Heart left ventricle (tissue), 13 donors: ENCODE measurements around the gene MB.

Experiments
- POLR2A ChIP-seq, 2 donors: fragments of 450-650 bp; IDR thresholded peaks; one replicate each; pipeline ENCODE4 v1.6.1; 2017; ENCODE audit warnings: antibody characterized with exemption in 2 of 2, mild to moderate bottlenecking in 2 of 2, moderate library complexity in 2 of 2
- TF ChIP-seq, protein P1 (sequence below), 12 donors: fragments of 200-600 bp; sonication (generic) in 4 of 12; IDR thresholded peaks; one replicate each; pipeline versions ENCODE4 v1.5.0 to v1.8.0; 2018 to 2022; ENCODE audit warnings: antibody characterized with exemption in 12 of 12, mild to moderate bottlenecking in 5 of 12
- donor health status: ischemic (EF 13 %, LVEDD 7.1; RV severe dilation, severe dysfunction).
- donor health status: DM: no; HTN: yes; CAD: no.
- donor health status: DM: no; HTN: no; CAD: no.
- donor health status: ischemic (EF 25% LVEDD 6.9; RV normal size, moderate dysfunction).
- donor health status: ischemic (EF 25% LVEDD 5.7; RV mildly dilated, moderate dysfunction).
- donor health status: ischemic (EF 35%, LVEDD 5.7; RV mildly dilated, moderate dysfunction).
- donor health status: nonischemic (EF 11% LVEDD 7.7; RV severe dilation, severe dysfunction).
- donor health status: DM: yes; HTN: yes; CAD: no.
- donor health status: PGD.
- donor health status: ischemic (EF 29% LVEDD 5.4; RV normal size, mild dysfunction).
- donor health status: nonischemic (EF 23%, LVEDD 6.1; RV moderate dilation, normal function).

DNA sequence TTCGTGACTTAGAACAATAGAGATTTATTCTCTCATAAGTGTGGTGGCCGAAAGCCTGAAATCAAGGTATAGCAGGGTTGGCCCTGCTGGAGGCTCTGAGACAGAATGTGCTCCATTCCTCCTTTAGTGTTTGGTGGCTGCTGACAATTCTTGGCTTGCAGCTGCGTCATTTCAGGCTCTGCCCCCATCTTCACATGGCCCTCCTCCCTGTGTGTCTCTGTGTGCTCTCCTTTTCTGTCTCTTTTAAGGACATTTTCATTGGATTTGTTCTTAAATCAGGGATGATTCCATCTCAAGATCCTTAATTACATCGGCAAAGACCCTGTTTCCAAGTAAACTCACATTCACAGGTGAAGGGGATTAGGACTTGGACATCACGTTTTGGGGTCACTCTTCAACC, 20.9 kb upstream of the MB start:
- TF ChIP-seq, protein P1, sequence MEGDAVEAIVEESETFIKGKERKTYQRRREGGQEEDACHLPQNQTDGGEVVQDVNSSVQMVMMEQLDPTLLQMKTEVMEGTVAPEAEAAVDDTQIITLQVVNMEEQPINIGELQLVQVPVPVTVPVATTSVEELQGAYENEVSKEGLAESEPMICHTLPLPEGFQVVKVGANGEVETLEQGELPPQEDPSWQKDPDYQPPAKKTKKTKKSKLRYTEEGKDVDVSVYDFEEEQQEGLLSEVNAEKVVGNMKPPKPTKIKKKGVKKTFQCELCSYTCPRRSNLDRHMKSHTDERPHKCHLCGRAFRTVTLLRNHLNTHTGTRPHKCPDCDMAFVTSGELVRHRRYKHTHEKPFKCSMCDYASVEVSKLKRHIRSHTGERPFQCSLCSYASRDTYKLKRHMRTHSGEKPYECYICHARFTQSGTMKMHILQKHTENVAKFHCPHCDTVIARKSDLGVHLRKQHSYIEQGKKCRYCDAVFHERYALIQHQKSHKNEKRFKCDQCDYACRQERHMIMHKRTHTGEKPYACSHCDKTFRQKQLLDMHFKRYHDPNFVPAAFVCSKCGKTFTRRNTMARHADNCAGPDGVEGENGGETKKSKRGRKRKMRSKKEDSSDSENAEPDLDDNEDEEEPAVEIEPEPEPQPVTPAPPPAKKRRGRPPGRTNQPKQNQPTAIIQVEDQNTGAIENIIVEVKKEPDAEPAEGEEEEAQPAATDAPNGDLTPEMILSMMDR (IDR thresholded peaks at IDR 0.05), result no peak
- TF ChIP-seq POLR2A (IDR thresholded peaks at IDR 0.05), result no peak
